Spinal cord (tissue), 10 donors: ENCODE measurements around the gene ANKRD40. TPM values are rescaled to one million over a fixed set of nuclear protein-coding genes. Genes with fewer than 3 reads are reported as not detected.

Source experiments
- DNase-seq, 6 donors: peaks; one replicate each; pipeline versions ENCODE4 v3.0.0 to v3.0.0-alpha.2; 2013 to 2015; ENCODE audit warnings: low spot score in 6 of 6, low read depth in 4 of 6
- H3K27ac ChIP-seq: one replicate; pipeline ENCODE4 v1.5.1; 2013; ENCODE audit warnings: low read depth, low read length, control low read depth
- H3K27me3 ChIP-seq: one replicate; pipeline ENCODE4 v1.6.1; 2013; ENCODE audit warnings: low read length; ENCODE audit not compliant: control insufficient read depth, insufficient read depth
- H3K36me3 ChIP-seq: one replicate; pipeline ENCODE4 v1.6.1; 2013; ENCODE audit warnings: low read length; ENCODE audit not compliant: control insufficient read depth, insufficient read depth
- H3K4me1 ChIP-seq: one replicate; pipeline ENCODE4 v1.6.1; 2013; ENCODE audit warnings: low read length; ENCODE audit not compliant: control insufficient read depth, insufficient read depth
- H3K4me3 ChIP-seq: one replicate; pipeline ENCODE4 v1.5.1; 2013; ENCODE audit warnings: low read depth, low read length, control low read depth
- H3K9me3 ChIP-seq: one replicate; pipeline ENCODE4 v1.6.1; 2013; ENCODE audit warnings: low read length; ENCODE audit not compliant: control insufficient read depth, insufficient read depth
- WGBS: methylation state at CpG from one replicate; pipeline ENCODE4 v1.1.5; 2013; ENCODE audit warnings: missing lambda C conversion rate; ENCODE audit not compliant: insufficient coverage; 5-methylcytosine and 5-hydroxymethylcytosine counted together
- polyA plus RNA-seq, 2 donors: library from polyadenylated mRNA; unstranded; fragments of 120-200 nt; gene quantifications; one replicate each; pipeline ENCODE4 v1.2.1, GENCODE V29; 2013; ENCODE audit not compliant: insufficient read length in 2 of 2
- total RNA-seq, 2 donors: library from RNA; depleted of rRNA in 1 of 2; stranded (reverse); fragments of 120-200 nt in 1 of 2; fragments of >200 nt in 1 of 2; gene quantifications; one replicate each; pipeline versions ENCODE4 v1.2.3 to v1.2.4, GENCODE V29; 2013 to 2014
- donor health status: healthy.

Gene ANKRD40
- total and polyA plus RNA-seq, 4 donors, result 35.7 to 47.5 (median 40.3) TPM

GRCh38 chr17:50687200-50688066 lies 20.3 kb downstream of the ANKRD40 start:
- Histone ChIP-seq H3K36me3 (no peaks in the 10 kb centered on the region), H3K9me3 (no peaks in the 10 kb centered on the region), H3K27me3 (no peaks in the 10 kb centered on the region), H3K27ac (peak overlapping the region; percentile 48), H3K4me3 (no peak overlapping the region), H3K4me1 (peaks cover 44% of the 10 kb centered on the region)
- no peak for DNase-seq
- WGBS, result 83% methylated on average over 15 of the region's 16 CpGs

GRCh38 chr17:50686494-50687199 lies 21.1 kb downstream of the ANKRD40 start:
- no peaks in the 10 kb centered on the region for H3K9me3 ChIP-seq
- peak in 3 of 6 donors; percentile 18 to 64 (median 61) for DNase-seq
- no peaks in the 10 kb centered on the region for H3K36me3 ChIP-seq
- no peaks in the 10 kb centered on the region for H3K27me3 ChIP-seq
- peak overlapping the region; percentile 48 for H3K27ac ChIP-seq
- peaks cover 42% of the 10 kb centered on the region for H3K4me1 ChIP-seq
- WGBS, result 41% methylated on average over 11 of the region's 14 CpGs
- no peak overlapping the region for H3K4me3 ChIP-seq

DNA sequence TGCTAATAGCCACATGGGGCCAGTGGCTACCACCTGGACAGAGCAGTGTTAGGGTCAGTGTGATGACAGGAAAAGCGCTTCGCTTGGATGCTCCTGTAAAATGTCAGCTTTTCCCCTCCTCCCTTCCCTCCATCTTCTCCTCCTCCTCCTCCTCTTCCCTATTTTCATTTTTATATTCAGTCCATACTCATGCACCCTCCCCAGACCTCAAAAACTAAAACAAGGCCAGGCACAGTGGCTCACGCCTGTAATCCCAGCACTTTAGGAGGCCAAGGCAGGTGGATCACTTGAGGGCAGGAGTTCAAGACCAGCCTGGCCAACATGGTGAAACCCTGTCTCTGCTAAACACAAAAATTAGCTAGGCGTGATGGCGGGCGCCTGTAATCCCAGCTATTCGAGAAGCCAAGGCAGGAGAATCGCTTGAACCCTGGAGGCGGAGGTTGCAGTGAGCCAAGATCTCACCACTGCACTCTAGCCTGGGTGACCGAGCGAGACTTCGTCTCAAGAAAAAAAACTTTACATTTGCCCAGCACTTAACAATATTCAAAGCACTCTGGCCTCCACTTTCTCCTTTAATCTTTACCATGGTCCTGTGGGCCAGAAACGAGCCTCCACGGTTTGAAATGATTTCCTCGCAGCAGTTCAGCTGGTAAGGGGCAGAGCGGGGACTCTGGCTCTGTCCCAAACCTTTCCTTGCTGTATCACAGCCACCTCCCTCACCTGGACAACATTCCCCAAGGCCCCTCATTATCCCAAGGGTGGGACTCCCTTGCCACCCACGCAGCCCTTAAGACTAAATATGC lies 21.8 kb downstream of the ANKRD40 start:
- WGBS, result 85% methylated on average over 15 of the region's 17 CpGs
- Histone ChIP-seq H3K27me3 (no peaks in the 10 kb centered on the region), H3K27ac (no peak overlapping the region), H3K9me3 (no peaks in the 10 kb centered on the region), H3K4me1 (peaks cover 48% of the 10 kb centered on the region), H3K36me3 (no peaks in the 10 kb centered on the region), H3K4me3 (no peak overlapping the region)
- DNase-seq, result no peak

GRCh38 chr17:50685334-50685665 lies 22.4 kb downstream of the ANKRD40 start:
- Histone ChIP-seq H3K27me3 (no peaks in the 10 kb centered on the region), H3K4me3 (no peak overlapping the region), H3K36me3 (no peaks in the 10 kb centered on the region), H3K27ac (no peak overlapping the region), H3K9me3 (no peaks in the 10 kb centered on the region), H3K4me1 (peaks cover 43% of the 10 kb centered on the region)
- no CpG with 5 or more reads among the region's 1 CpG for WGBS
- no peak for DNase-seq

- H3K4me3 ChIP-seq, result no peak overlapping the region
- H3K4me1 ChIP-seq, result peaks cover 37% of the 10 kb centered on the region
- H3K36me3 ChIP-seq, result no peaks in the 10 kb centered on the region
- H3K9me3 ChIP-seq, result no peaks in the 10 kb centered on the region
- no peaks in the 10 kb centered on the region for H3K27me3 ChIP-seq
- no peak overlapping the region for H3K27ac ChIP-seq
- DNase-seq, result no peak
- 75% methylated on average over 15 of the region's 15 CpGs for WGBS
Measured at GRCh38 chr17:50684612-50685333, 22.9 kb downstream of the ANKRD40 start.

GRCh38 chr17:50684288-50684611 lies 23.5 kb downstream of the ANKRD40 start:
- no peak for DNase-seq
- 93% methylated on average over 3 of the region's 5 CpGs for WGBS
- H3K9me3 ChIP-seq, result no peaks in the 10 kb centered on the region
- H3K27me3 ChIP-seq, result no peaks in the 10 kb centered on the region
- peaks cover 32% of the 10 kb centered on the region for H3K4me1 ChIP-seq
- H3K27ac ChIP-seq, result no peak overlapping the region
- H3K4me3 ChIP-seq, result no peak overlapping the region
- H3K36me3 ChIP-seq, result no peaks in the 10 kb centered on the region

- H3K4me1 ChIP-seq, result peaks cover 30% of the 10 kb centered on the region
Measured at GRCh38 chr17:50683434-50684287, 24.1 kb downstream of the ANKRD40 start.

DNA sequence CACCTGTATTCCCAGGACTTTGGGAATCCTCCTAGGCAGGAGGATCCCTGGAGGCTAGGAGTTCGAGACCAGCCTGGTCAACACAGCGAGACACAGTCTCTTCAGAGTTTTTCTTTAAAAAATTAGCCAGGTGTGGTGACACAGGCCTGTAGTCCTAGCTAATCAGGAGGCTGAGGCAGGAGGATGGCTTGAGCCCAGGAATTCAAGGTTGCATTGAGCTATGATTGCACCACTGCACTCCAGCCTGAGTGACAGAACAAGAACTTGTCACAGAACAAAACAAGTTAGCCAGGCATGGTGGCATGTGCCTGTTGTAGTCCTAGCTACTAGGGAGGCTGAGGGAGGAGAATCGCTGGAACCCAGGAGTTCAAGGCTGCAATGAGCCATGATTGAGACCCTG lies 24.8 kb downstream of the ANKRD40 start:
- no peaks in the 10 kb centered on the region for H3K9me3 ChIP-seq
- no peak for DNase-seq
- no peaks in the 10 kb centered on the region for H3K36me3 ChIP-seq
- WGBS, result 100% methylated on average over 3 of the region's 3 CpGs
- no peak overlapping the region for H3K27ac ChIP-seq
- H3K4me1 ChIP-seq, result peaks cover 30% of the 10 kb centered on the region
- no peaks in the 10 kb centered on the region for H3K27me3 ChIP-seq
- H3K4me3 ChIP-seq, result no peak overlapping the region

More at GRCh38 chr17:50683434-50684287, 24.1 kb downstream of the ANKRD40 start:
- no peaks in the 10 kb centered on the region for H3K27me3 ChIP-seq
- DNase-seq, result no peak
- no peaks in the 10 kb centered on the region for H3K9me3 ChIP-seq
- H3K4me3 ChIP-seq, result no peak overlapping the region
- WGBS, result 89% methylated on average over 28 of the region's 28 CpGs
- H3K36me3 ChIP-seq, result no peaks in the 10 kb centered on the region
- no peak overlapping the region for H3K27ac ChIP-seq
